PFSK-1 (cell line): ENCODE measurements around the gene NOPCHAP1.

Experiments
- POLR2AphosphoS5 ChIP-seq: IDR thresholded peaks from 2 replicates; pipeline ENCODE4 v1.6.1; 2012; ENCODE audit warnings: low read depth, mild to moderate bottlenecking, control low read depth, low read length, moderate library complexity
- SIN3A ChIP-seq: IDR thresholded peaks from 2 replicates; pipeline ENCODE4 v1.6.1; 2012; ENCODE audit warnings: mild to moderate bottlenecking, low read length, moderate library complexity, borderline replicate concordance; ENCODE audit not compliant: insufficient read depth
- TAF1 ChIP-seq: IDR thresholded peaks from 2 replicates; pipeline ENCODE4 v1.6.1; 2012; ENCODE audit warnings: low read length, control low read depth, borderline replicate concordance; ENCODE audit not compliant: insufficient read depth
- TF ChIP-seq, protein P1 (sequence below), 2 experiments: IDR thresholded peaks; 2 replicates each; pipeline versions ENCODE4 v1.6.1 to v1.8.0; 2011 to 2012; ENCODE audit warnings: low read depth in 2 of 2, low read length in 2 of 2, control low read depth in 1 of 2, inconsistent platforms in 1 of 2, mild to moderate bottlenecking in 1 of 2, moderate library complexity in 1 of 2; ENCODE audit not compliant: insufficient read depth in 1 of 2

DNA sequence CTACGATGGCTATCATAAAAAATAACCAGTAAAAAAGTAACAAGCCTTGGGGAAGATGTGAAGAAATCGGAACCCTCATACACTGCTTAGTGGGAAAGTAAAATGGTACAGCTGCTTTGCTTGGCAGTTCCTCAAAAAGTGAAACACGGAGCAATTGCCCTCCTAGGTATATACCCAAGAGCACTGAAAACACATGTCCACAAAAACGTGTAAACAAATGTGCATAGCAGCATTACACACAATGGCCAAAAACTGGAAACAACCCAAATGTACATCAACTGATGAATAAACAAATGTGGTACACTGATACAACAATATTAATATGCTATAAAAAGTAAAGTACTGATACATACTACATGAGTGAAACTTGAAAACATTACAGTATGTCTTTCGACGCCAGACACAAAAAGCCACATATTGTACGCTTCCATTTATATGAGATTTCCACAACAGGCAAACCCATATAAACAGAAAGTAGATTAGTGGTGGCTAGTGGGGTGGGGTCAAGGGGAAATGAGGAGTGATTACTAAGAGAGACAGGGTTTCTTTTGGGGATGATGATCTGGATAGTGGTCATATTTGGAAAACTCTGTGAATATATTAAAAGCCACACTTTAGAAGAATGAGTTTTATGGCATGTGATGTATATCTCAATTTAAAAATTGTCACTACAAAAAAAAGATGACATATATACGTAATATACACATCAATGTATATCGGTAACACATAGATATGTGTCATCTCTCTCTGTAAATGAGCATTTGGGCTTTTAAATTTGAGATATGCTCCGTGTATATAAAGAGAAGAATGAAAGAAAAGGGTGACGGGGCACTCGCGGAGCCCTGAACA lies 29.0 kb upstream of the NOPCHAP1 start:
- TF ChIP-seq, protein P1, sequence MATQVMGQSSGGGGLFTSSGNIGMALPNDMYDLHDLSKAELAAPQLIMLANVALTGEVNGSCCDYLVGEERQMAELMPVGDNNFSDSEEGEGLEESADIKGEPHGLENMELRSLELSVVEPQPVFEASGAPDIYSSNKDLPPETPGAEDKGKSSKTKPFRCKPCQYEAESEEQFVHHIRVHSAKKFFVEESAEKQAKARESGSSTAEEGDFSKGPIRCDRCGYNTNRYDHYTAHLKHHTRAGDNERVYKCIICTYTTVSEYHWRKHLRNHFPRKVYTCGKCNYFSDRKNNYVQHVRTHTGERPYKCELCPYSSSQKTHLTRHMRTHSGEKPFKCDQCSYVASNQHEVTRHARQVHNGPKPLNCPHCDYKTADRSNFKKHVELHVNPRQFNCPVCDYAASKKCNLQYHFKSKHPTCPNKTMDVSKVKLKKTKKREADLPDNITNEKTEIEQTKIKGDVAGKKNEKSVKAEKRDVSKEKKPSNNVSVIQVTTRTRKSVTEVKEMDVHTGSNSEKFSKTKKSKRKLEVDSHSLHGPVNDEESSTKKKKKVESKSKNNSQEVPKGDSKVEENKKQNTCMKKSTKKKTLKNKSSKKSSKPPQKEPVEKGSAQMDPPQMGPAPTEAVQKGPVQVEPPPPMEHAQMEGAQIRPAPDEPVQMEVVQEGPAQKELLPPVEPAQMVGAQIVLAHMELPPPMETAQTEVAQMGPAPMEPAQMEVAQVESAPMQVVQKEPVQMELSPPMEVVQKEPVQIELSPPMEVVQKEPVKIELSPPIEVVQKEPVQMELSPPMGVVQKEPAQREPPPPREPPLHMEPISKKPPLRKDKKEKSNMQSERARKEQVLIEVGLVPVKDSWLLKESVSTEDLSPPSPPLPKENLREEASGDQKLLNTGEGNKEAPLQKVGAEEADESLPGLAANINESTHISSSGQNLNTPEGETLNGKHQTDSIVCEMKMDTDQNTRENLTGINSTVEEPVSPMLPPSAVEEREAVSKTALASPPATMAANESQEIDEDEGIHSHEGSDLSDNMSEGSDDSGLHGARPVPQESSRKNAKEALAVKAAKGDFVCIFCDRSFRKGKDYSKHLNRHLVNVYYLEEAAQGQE (IDR thresholded peaks at IDR 0.05; ENCODE audit: insufficient read depth in 1 of 2, low read depth in 2 of 2, low read length in 2 of 2) = no peak
- no peak for TF ChIP-seq POLR2AphosphoS5
- no peak for TF ChIP-seq SIN3A
- no peak for TF ChIP-seq TAF1
